GM19455 (cell line): Measurements from ENCODE around the gene STPG2.
"Not testable (repeated sequence)": the region's sequence is repeated elsewhere in the genome, so short reads cannot be mapped to it uniquely, and the experiment has no call there.

Experiments
- ATAC-seq: cut with Tn5 transposase; IDR thresholded peaks from one replicate; pipeline ENCODE4 v1.9.1; 2021; ENCODE audit not compliant: unreplicated experiment

The STPG2 gene

DNA sequence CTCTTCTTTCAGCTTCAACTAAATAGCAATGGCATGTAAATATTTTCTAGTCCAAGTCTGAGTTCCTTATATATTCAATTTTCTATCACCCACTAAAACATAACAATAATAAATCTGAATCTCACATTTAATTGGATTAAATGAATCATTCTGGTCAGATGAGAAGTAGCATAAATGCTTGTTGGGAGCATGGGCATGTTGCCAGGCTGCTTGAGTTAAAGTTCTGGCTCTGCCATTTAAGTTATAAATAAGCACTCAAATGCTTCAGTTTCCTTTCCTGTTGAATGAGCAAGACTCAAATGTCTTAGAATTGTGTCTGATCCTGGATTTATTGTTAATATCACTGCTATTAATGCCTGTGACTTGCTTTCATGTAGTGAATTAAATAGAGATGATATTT, 496.3 kb downstream of the STPG2 start:
- ATAC-seq = no peak

DNA sequence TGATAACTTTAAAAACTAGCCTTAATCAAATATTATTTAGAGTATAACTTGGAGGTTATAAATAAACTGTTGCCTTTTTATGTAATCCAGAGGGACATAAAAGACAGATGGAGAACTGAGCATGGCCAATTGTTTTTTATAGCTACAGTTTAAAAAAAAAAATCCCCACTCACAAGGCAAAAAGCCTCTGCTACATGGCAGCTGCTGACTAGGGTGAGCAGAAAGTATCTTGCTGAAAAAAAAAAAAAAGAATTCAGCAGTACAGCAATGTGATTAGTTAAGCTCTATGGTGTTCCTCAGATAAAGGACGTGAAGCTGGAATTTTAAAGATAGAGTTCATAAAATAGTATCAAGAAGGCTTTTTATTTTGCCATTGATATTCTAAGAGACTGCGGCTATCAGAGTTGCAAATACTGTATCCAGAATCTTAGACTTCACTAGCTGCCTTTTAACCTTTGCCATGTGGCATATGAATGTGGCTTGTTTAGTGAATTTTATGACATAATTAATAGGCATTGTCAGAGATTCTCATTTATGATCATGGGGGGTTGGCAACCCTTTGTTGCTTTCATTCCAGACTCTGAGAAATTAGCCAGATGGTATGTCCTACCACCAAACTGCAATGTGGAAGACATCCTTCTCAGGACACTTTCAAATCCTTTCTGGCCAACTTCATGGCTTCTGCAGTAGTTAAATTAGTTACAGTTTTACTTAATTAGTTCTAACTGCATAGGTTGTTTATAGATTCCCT, 498.0 kb downstream of the STPG2 start:
- no peak for ATAC-seq

DNA sequence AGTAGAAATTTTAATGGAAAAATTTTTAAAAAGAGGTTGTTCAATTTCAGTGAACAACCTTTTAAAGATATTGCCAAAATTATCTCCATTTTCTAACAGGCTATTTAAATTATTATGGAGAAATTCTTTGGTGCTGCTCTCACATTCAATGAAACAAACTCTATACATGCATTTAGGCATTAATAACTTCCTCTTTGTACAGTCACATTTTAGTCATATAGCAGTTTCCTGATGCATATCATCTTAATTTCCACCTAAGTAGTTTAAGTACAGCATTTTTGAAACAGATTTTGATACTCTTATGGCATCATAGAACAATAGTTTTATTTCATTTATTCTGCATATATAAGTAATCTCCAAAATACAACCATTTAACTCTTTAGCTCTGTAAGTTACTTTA, 500.1 kb downstream of the STPG2 start:
- no peak for ATAC-seq

DNA sequence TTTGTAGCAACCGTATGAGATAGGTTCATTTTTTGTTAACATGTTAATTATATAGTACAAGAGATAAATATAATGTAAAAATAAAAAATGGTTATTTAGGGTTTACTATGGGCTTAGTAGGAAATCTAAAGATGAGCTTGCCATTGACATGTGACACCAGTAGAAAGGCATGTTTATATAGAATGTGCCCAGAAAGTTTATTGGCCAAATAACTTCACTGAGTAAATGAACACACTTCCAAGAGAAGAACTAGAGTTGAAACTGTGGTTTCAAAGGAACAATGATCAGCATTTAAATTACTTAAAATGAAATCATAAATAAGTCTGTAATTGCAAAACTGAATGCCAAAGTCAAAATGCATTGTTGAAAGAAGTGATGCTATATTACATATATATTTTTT, 503.3 kb downstream of the STPG2 start:
- no peak for ATAC-seq

DNA sequence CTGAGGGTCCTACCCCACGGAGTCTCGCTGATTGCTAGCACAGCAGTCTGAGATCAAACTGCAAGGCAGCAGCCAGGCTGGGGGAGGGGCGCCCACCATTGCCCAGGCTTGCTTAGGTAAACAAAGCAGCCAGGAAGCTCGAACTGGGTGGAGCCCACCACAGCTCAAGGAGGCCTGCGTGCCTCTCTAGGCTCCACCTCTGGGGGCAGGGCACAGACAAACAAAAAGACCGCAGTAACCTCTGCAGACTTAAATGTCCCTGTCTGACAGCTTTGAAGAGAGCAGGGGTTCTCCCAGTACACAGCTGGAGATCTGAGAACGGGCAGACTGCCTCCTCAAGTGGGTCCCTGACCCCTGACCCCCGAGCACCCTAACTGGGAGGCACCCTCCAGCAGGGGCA, 509.4 kb downstream of the STPG2 start:
- ATAC-seq = not testable (repeated sequence)

DNA sequence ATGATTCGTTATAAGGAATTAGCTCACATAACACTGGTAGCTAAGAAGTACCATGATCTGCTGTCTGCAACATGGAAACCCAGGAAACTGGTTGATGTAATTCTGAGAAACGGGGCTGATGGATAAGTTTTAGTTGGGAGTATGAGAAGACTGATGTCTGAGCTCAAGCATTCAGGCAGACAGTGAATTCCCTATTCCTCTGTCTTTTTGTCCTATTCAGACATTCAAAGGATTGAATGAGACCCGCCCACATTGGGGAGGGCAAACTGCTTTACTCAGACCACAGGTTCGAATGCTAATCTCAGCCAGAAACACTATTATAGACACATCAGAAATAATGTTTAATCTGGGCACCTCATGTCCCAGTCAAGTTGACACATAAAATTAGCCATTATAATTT, 515.5 kb downstream of the STPG2 start:
- no peak for ATAC-seq

DNA sequence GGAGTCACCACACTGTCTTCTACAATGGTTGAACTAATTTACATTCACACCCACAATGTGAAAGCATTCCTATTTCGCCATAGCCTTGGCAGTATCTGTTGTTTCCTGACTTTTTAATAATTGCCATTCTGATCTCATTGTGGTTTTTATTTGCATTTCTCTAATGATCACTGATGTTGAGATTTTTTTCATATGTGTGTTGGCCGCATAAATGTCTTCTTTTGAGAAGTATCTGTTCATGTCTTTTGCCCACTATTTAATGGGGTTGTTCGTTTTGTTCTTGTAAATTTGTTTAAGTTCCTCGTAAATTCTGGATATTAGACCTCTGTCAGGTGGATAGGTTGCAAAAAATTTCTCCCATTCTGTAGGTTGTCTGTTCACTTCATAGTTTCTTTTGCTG, 519.1 kb downstream of the STPG2 start:
- no peak for ATAC-seq

DNA sequence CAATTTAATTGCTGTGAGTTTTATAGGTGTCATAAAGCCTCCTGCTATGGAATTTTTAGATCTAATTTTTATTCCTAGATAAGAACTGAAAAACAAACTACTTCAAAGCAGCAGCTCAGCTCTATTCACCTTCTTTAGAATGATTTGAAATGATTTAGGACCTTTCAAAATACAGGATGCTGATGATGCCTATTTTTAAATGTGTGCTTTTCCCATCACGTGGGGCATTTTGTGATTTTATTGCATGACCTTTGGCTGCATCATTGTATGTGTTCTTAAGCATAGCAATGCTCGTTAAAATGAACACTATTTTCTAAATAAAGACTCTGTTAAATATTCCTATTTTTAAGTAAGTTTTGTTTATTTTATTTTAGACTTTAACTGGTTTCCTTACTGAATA, 537.3 kb downstream of the STPG2 start:
- no peak for ATAC-seq

DNA sequence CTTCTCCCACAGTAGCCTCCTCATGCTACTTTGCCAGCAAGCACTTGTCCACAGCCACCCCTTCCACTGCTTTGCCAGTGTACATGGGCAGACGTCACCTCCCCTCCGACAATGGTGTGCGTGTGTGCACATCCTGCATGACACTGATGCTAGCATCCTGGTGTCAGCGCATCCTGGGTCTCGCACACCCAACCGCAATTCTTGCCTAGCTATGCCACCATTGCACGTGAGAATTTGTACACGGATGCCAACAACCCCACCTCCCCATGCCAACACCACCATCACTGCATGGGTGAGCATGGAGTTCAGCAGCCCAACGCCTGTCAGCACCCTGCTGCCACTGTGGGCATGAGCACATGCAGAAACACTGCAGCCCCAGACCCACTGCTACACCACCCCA, 550.0 kb downstream of the STPG2 start:
- no peak for ATAC-seq

DNA sequence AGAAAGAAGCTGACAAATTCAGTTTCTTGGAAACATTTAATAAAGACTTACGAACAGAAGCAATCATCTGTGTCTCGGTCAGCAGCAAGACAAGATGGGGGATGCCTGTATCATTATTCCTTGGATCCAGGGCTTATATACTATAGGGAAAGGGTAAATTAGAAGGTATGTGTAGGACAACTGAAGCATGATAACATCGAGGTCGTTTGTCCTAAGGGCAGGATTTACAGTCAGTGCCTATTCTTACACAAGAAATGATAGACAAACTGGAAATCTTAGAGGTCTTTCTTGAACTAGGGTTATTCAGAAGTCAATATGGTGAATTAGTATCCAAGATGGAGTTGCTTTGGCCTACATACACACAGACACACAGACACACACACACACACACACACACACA, 553.0 kb downstream of the STPG2 start:
- ATAC-seq = no peak

DNA sequence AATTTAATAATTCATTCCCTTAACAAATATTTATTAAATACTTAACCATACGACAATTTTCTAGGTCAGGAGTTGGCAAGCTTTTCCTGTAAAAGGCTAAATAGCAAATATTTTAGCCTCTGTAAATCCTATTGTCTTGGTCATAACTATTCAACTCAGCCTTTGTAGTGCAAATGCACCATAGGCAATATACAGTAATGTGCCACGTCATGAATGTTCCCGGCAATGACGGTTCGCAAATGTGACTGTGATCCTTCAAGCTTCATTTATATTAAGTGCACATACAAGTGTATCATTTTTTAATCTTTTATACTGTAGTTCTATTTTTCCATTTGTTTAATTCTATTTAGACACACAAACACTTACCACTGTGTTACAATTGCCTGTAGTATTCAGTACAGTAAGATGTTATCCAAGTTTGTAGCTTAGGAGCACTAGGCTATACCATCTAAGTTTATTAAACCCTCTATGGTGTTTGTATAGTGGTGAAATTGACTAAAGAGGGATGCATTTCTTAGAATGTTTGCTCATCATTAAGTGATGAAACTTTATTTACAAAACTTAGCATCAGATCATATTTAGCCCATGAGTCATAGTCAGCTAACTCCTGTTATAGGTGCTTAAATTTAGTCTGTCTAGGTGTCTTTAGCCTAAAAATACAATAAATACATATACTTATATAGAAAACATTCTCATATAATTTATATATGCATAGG, 553.6 kb downstream of the STPG2 start:
- ATAC-seq = no peak

DNA sequence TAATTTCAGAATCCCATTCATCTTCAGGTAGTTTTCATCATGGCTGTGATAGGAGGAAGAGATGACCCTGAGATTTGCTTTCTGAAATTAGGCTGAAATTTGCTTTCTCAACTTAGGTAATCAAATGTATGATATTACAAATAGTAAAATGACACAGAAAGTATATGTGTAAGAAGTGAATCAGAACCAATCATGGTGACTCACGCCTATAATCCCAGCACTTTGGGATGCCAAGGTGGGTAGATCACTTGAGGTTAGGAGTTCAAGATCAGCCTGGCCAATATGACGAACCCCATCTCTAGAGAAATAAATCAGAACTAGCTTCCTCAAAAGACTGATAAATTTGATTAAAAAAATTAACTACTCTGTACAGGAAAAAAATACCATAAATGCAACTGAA, 555.4 kb downstream of the STPG2 start:
- no peak for ATAC-seq

DNA sequence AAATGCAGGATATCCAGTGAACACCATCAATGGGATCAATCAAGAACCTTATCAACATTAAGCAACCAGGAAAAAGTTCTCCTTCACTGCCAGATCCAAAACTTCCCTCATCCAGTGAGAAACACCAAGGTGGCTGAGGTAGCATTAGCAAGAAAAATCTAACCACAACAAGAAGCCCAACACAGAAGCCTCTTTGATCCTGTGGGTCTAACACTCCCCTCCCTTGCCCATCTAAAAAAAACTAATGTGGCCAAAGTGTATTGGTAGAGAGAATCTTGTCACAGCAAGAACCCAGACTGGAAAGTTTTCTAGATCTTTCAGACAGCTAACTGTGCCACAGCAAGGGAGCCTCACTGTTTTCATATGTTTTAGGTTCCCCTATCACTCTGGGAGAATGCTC, 558.0 kb downstream of the STPG2 start:
- ATAC-seq = no peak

DNA sequence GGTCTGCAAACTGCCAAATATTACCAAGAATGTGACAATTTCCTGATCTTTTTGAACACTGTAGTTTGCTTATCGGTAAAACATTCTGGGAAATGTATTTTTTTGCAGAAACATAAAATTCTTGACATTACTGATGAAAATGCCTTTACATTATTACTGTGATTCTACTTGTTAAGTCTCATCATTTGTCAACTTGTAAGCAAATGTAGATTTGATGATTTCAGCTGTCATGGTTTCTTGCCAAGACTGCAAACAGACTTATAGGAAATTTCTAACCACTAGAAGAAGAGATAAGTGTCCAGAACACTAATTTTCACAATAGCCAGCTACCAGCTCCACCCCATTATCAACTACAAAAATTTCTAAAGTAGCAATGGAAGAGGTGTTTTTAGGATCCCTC, 560.4 kb downstream of the STPG2 start:
- no peak for ATAC-seq

DNA sequence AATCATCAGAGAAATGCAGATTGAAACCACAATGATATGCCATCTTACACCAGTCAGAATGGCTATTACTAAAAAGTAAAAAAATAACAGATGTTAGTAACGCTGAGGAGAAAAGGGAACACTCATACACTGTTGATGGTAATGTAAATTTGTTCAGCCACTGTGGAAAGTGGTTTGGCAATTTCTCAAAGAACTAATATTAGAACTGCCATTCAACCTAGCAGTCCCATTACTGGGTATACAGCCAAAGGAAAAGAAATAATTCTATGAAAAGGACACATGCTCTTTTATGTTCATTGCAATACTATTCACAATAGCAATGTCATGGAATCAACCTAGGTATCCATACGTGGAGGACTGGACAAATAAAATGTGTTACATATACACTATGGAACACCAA, 566.3 kb downstream of the STPG2 start:
- no peak for ATAC-seq

DNA sequence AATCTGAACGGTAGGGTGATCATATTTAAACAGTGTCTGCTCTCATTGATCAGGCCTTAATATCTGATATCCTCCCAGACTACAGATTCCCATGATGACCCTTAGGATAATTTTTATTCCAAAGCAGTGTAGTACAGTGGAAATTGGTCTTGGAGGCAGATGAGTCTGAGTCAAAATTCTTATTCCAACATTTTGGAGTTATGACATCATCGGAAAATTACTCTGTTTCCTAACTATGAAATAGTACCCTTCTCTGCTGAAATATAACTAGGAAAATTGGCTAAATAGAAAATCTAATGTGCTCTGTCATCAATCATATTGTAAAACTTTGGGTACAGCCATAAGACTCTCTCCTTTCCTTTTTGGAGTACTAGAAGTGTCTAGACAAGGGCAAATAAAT, 583.3 kb downstream of the STPG2 start:
- no peak for ATAC-seq

DNA sequence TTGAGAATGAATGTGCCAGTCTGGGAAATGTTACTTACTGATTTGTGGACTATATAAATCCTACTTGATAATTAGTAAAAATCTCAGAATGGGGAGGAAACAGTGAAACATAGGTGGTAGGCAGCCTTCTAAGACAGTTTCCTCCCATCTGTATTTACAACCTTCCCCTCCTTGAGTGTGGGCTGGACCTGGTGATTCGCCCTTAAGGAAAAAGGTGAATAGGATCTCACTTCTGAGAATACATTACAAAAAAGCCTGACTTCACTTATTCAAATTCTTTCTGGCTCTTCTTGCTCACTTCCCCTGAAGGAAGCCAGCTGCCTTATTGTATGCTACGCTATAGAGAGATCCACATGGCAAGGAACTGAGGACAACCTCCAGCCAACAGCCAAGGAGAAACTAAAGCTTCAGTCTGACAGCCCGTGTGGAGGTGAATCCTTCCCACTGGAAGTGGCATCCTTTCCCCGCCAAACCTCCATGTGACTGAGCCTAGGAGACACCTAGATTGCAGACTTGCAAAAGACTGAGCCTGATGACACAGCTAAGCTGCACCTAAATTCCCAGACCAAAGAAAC, 585.0 kb downstream of the STPG2 start:
- no peak for ATAC-seq

DNA sequence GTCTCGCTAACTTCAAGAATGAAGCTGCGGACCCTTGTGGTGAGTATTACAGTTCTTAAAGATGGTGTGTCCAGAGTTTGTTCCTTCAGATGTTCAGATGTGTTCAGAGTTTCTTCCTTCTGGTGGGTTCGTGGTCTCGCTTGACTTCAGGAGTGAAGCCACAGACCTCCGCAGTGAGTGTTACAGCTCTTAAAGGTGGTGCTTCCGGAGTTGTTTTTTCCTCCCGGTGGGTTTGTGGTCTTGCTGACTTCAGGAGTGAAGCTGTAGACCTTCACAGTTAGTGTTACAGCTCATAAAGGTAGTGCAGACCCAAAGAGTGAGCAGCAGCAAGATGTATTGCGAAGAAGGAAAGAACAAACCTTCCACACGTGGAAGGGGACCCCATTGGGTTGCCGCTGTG, 592.6 kb downstream of the STPG2 start:
- not testable (repeated sequence) for ATAC-seq

DNA sequence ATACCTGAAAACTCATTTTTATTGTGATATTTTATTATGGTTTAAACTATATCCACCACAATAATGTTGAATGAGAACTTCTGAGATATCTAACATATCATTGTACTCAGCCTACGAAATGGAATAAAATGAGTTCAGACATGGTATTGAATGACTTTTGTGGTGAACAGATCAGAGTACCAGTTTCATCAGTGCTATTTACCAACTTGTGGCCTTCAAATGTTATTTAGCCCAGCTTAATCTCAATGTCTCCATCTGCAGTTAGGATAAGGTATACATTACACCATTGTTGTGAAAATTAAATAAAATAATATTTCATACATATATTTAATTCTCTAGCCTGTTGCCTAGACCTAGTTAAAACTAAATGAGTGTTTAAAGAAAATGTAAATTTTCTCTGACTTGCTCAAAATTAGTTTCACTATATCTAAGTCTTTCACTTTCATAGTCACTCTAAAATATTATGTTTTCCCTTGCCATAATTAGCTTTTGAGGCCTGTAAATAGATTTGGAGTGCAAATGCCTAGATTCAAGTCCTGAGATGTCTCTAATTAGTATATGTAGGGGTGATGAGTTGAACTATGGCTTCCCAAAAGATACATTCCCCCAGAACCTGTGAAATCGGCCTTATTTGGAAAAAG, 594.2 kb downstream of the STPG2 start:
- ATAC-seq = no peak

DNA sequence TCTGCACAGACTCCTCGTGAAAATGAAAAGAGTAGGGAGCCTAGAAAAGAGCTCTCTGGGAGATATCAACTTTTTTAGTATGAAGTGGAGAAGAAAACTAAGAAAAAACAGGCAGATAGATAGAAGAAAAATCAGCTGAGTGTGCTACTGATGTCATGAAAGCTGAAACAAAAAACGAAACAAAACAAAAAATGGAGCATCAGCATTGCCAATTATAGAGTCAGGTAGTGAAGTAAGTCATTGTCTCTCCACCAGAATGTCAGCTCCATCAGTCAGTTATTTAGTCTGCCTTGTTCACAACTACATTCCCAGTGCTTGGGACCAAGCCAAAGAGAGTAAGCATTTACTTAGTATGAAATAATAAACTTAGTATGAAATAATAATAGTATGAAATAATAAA, 595.1 kb downstream of the STPG2 start:
- no peak for ATAC-seq

DNA sequence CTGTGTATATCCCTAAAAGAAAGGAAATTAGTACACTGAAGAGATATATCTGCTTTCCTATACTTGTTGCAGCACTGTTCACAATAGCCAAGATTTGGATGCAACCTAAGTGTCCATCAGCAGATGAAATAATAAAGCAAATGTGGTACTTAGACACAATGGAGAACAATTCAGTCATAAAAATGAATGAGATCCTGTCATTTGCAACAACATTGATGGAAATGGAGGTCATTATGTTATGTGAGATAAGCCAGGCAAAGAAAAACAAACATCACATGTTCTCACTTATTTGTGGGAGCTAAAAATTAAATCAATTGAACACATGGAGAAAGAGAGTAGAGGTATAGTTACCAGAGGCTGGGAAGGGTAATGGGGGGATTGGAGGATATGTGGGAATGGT, 611.9 kb downstream of the STPG2 start:
- no peak for ATAC-seq

DNA sequence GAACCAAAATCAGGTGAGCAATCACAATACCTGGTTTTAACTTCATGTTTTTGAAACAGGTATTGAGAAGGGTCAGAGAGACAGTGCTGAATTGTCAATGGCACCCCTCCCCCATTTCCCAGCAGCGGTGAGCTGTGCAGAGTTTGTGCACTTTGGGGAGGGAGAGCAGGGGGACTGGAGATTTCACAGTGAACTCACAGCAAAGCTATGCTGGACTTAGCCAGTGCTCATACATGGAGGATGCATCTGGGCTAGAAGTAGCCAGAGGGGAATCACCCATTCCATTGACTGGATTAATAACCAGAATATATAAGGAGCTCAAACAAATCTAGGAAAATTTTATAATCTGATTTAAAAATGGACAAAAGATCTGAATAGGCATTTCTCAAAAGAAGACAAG, 612.6 kb downstream of the STPG2 start:
- ATAC-seq = no peak
